Skeletal muscle tissue (tissue), 4 donors: ENCODE results near the gene NELFA. TPM values are rescaled to one million over a fixed set of nuclear protein-coding genes. Genes with fewer than 3 reads are reported as not detected.
A peak's percentile ranks its signal among the peaks of the same experiment; 100 is the strongest.

Source experiments
- H3K27ac ChIP-seq: one replicate; pipeline ENCODE4 v1.7.0; 2013; ENCODE audit warnings: mild to moderate bottlenecking, low read depth, low read length, inconsistent platforms
- H3K27me3 ChIP-seq, 3 donors: one replicate each; pipeline ENCODE4 v1.7.0; 2013; ENCODE audit warnings: low read length in 3 of 3; ENCODE audit not compliant: control insufficient read depth in 3 of 3, insufficient read depth in 3 of 3
- H3K36me3 ChIP-seq, 3 donors: one replicate each; pipeline ENCODE4 v1.7.0; 2013; ENCODE audit warnings: low read length in 3 of 3; ENCODE audit not compliant: control insufficient read depth in 3 of 3, insufficient read depth in 3 of 3
- H3K4me1 ChIP-seq, 3 donors: one replicate each; pipeline ENCODE4 v1.7.0; 2013; ENCODE audit warnings: low read length in 3 of 3, mild to moderate bottlenecking in 3 of 3; ENCODE audit not compliant: control insufficient read depth in 3 of 3, insufficient read depth in 3 of 3
- H3K4me3 ChIP-seq, 3 donors: one replicate each; pipeline ENCODE4 v1.7.0; 2013; ENCODE audit warnings: low read length in 3 of 3
- H3K9ac ChIP-seq, 3 donors: one replicate each; pipeline ENCODE4 v1.7.0; 2013; ENCODE audit warnings: low read length in 3 of 3, mild to moderate bottlenecking in 3 of 3, moderate library complexity in 2 of 3, low read depth in 1 of 3
- H3K9me3 ChIP-seq, 3 donors: one replicate each; pipeline ENCODE4 v1.7.0; 2013; ENCODE audit warnings: low read length in 3 of 3; ENCODE audit not compliant: control insufficient read depth in 3 of 3
- total RNA-seq: library from RNA; depleted of rRNA; stranded (reverse); fragments of >200 nt; gene quantifications from one replicate; pipeline ENCODE4 v1.2.3, GENCODE V29; 2014
- donor health status: Osteomylitis.

NELFA gene
- total RNA-seq, 1 donor from 2014 or later, result 15.1 TPM

DNA sequence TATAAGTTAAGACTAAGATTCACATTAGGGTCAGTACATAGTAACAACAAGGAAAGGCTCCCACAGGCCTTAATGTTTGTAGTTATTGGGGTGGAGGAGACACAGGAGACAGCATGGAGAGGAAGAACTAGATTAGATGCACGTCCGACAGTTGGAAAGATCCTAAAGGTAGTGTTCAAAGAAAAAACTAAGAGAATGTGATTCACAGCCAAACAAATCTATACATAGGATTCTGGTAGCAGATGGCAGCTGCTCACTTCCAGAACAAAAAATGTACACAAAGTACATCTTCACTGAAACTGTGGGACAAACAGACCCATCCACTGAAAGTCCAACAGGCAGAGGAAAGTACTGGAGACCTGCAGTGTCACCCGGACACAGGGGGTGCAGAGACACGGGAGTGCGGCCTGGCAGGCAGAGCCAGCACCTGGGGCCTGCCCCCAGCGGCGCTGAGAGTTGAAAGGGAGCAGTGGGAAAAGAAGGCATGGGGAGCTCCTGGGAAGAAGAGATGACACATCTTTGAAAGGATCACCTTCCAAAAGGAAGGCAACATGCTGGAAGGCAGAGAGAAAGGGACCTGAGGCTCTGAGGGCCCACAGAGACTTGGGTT lies 40.0 kb downstream of the NELFA start:
- no peak overlapping the region for H3K27ac ChIP-seq
- H3K27me3 ChIP-seq, result no peaks in the 10 kb centered on the region
- H3K9ac ChIP-seq, result no peak overlapping the region
- H3K36me3 ChIP-seq, result peaks cover 0 to 13% (median 5%) of the 10 kb centered on the region in 3 donors
- H3K4me3 ChIP-seq, result no peak overlapping the region
- no peaks in the 10 kb centered on the region for H3K9me3 ChIP-seq
- H3K4me1 ChIP-seq, result no peaks in the 10 kb centered on the region

DNA sequence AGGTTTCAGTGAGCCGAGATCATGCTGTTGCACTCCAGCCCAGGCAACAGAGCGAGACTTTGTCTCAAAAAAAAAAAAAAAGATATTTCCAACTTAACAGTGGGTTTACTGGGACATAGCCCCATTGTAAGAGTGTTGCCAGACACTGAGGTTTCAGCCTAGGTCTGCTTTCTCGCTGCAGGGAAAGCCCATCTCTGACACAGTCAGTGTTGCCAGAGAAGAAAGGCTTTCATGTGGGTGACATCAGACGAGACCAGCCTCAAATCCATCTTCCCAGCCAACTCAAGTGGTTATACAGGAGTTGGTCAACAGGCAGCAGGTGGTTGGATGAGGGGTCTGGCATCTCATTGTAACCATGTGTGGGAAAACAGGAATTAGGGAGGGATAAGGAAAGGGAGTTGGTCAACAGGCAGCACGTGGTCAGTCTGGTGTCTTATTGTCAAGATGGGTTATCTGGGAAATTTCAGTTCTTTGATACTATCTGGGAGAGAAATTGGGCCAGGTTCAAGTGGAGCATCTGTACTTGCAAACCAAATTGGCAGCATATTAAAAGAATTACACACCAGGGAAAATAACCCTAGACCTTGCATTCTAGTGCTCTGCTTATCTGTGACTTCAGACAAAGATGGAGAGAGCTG lies 41.1 kb downstream of the NELFA start:
- H3K27me3 ChIP-seq, result no peaks in the 10 kb centered on the region
- H3K36me3 ChIP-seq, result peaks cover 0 to 19% (median 5%) of the 10 kb centered on the region in 3 donors
- no peaks in the 10 kb centered on the region for H3K9me3 ChIP-seq
- H3K9ac ChIP-seq, result no peak overlapping the region
- no peak overlapping the region for H3K4me3 ChIP-seq
- H3K4me1 ChIP-seq, result no peaks in the 10 kb centered on the region
- no peak overlapping the region for H3K27ac ChIP-seq

DNA sequence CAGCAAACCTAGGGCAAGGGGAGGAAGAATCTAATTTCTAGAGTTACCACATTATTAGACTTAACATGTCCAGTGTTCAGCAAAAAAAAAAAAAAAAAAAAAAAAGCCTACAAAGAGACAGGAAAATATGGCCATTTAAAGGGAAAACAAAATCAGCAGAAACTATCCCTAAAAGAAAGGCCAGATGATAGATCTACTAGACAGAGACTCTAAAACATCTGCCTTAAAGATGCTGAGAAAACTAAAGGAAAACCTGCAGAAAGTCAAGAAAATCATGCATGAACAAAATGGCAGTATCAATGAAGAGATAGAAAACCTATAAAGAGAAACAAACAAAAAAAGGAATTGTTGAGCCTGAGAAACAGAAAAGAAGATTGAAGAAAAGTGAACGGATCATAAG lies 43.8 kb downstream of the NELFA start:
- Histone ChIP-seq H3K27ac (no peak overlapping the region), H3K9me3 (no peaks in the 10 kb centered on the region), H3K4me3 (no peak overlapping the region), H3K4me1 (peaks cover 0 to 2% (median 0%) of the 10 kb centered on the region in 3 donors), H3K36me3 (peaks cover 9 to 29% (median 12%) of the 10 kb centered on the region in 3 donors), H3K27me3 (no peaks in the 10 kb centered on the region), H3K9ac (no peak overlapping the region)

DNA sequence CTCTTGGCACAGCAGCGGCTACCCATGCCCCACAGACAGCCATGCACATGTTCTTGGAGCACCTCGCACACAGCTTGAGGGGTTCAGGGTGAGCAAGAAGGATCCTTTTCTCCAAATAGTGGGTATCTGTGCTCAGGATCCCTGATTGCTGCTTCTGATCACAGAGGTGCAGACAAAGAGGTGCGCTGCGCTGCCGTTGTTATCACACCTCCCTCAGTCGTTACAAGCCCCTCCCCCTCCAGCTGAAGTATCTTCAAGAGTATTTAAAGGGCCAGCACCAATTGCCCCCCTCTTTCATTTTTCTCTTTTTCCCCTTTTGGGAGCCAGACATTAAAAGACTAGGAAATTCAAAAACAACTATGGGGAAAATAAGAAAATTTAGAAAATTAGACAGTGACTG lies 44.3 kb downstream of the NELFA start:
- Histone ChIP-seq H3K27ac (no peak overlapping the region), H3K4me3 (no peak overlapping the region), H3K9me3 (no peaks in the 10 kb centered on the region), H3K4me1 (peaks cover 0 to 2% (median 0%) of the 10 kb centered on the region in 3 donors), H3K9ac (no peak overlapping the region), H3K36me3 (peaks cover 12 to 33% (median 12%) of the 10 kb centered on the region in 3 donors), H3K27me3 (no peaks in the 10 kb centered on the region)

DNA sequence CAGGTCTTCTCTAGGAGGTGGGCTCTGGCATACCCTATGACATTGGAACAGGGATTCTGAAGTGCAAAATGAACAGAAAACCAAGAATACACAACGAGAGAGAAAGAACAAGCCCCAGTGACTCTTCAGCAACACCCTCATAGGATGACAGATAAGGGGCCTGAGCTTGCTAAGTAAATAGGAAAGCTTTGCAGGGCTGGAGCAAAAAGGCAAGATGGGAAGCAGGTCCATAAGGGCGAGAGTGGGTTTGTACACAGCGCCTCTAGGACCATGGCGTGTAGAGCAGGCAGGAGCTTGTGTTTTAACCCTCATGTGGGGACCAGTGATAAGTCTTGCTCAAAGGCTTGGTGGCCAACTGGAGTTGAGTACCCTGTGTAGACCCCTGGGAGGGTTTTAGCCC lies 45.8 kb downstream of the NELFA start:
- H3K4me1 ChIP-seq, result peaks cover 0 to 2% (median 0%) of the 10 kb centered on the region in 3 donors
- peaks cover 20 to 41% (median 22%) of the 10 kb centered on the region in 3 donors for H3K36me3 ChIP-seq
- no peaks in the 10 kb centered on the region for H3K9me3 ChIP-seq
- no peak overlapping the region for H3K9ac ChIP-seq
- no peak overlapping the region for H3K4me3 ChIP-seq
- no peaks in the 10 kb centered on the region for H3K27me3 ChIP-seq
- H3K27ac ChIP-seq, result no peak overlapping the region

DNA sequence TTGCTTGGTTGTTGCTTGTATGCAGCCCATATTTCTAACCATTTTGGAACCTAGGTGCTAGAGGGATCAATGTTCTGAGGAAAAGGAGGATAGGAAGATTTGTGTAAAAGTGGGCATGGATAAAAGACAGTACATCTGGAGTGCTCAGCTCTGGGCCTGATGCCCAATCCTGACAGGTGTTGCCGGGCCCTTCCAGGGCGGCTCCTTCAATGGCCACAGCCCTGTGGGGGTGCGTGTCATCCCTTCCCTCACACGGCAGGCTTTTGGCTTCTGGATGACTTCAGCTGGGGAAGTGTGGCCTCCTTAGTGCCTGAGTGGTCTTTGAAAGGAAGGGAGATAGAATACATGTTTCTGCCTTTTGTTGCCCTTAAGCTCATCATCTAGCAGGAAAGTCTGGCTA lies 47.2 kb downstream of the NELFA start:
- no peak overlapping the region for H3K27ac ChIP-seq
- H3K27me3 ChIP-seq, result no peaks in the 10 kb centered on the region
- no peaks in the 10 kb centered on the region for H3K9me3 ChIP-seq
- peak overlapping the region in 1 of 3 donors; percentile 12 for H3K9ac ChIP-seq
- H3K4me1 ChIP-seq, result peaks cover 0 to 2% (median 0%) of the 10 kb centered on the region in 3 donors
- no peak overlapping the region for H3K4me3 ChIP-seq
- peaks cover 24 to 44% (median 26%) of the 10 kb centered on the region in 3 donors for H3K36me3 ChIP-seq

DNA sequence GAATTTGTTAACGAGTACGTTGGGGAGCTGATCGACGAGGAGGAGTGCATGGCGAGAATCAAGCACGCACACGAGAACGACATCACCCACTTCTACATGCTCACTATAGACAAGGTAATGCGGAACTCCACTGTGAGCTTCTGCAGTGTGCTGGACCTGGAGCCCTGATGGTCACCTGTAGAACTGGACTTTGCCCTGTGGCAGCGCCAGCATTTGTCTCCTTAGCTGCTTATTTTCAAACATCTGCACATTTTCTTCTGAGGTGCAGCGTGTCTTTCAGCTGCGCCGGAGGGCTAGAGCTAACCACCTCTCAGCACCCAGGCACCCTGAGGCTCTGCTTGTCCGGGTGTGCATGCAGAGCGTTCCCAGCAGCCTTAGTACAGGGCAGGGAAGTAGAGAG lies 47.7 kb downstream of the NELFA start:
- no peaks in the 10 kb centered on the region for H3K27me3 ChIP-seq
- peaks cover 24 to 47% (median 28%) of the 10 kb centered on the region in 3 donors for H3K36me3 ChIP-seq
- H3K4me3 ChIP-seq, result no peak overlapping the region
- no peak overlapping the region for H3K27ac ChIP-seq
- H3K9ac ChIP-seq, result no peak overlapping the region
- no peaks in the 10 kb centered on the region for H3K9me3 ChIP-seq
- peaks cover 0 to 2% (median 0%) of the 10 kb centered on the region in 3 donors for H3K4me1 ChIP-seq

DNA sequence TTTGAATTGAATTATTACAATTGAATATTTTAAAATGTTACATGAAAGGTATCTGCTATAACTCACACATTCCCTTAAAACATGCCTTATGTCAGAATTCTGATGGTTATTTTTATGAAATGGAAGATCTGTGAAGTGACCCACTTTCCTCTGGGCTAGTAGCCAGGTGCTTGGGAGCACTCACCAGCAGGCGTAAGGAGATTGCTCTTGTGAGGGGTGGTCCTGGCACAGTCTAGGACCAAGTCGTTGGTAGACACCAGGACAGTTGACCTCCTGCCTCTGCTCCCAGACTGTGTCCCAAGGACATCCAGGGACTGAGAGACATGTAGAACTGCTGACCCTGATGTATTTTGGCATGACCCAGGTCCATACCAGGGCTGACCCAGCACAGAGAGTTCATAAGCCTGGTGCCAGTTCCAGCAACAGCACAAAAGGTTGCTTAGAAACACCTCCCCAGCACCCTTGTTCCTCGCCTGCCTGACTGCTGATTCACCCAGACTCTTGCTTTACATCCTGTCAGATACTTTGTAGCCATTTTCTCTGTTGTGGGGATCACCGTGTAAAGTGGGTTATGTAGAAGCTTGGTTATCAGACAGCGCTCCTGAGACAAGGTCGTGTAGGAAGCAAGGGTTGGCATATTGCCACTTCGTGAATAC lies 48.5 kb downstream of the NELFA start:
- Histone ChIP-seq H3K9me3 (no peaks in the 10 kb centered on the region), H3K9ac (no peak overlapping the region), H3K4me1 (peaks cover 0 to 2% (median 0%) of the 10 kb centered on the region in 3 donors), H3K27me3 (no peaks in the 10 kb centered on the region), H3K27ac (no peak overlapping the region), H3K4me3 (no peak overlapping the region), H3K36me3 (peaks cover 28 to 52% (median 32%) of the 10 kb centered on the region in 3 donors)

DNA sequence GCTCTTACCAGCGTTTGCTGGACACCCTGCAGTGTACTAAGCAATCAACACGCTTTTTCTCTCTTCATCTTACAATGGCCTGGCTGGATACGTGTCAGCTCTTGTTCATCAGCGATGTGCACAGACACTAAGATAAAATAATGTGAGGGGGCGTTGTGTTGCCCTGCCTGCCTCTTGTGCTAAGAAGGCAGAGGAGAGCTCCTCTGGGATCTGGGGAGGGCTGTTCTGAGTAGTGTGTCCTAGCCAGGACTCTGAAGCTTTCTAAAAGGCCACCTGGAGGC lies 49.7 kb downstream of the NELFA start:
- Histone ChIP-seq H3K27me3 (no peaks in the 10 kb centered on the region), H3K9me3 (no peaks in the 10 kb centered on the region), H3K36me3 (peaks cover 35 to 54% (median 36%) of the 10 kb centered on the region in 3 donors), H3K9ac (no peak overlapping the region), H3K27ac (no peak overlapping the region), H3K4me1 (peaks cover 0 to 2% (median 0%) of the 10 kb centered on the region in 3 donors), H3K4me3 (no peak overlapping the region)
